HFFc6 (cell line): ENCODE results near the gene SLC25A25. TPM values are rescaled to one million over a fixed set of nuclear protein-coding genes. Genes with fewer than 3 reads are reported as not detected.

Experiments used
- DNase-seq: peaks from one replicate; pipeline ENCODE4 v3.0.0-alpha.2; 2018
- H3K27ac Mint-ChIP-seq: 2 replicates; pipeline ENCODE4 v1.8.0; 2020; ENCODE audit warnings: mild to moderate bottlenecking, mixed read lengths
- H3K27me3 Mint-ChIP-seq: 2 replicates; pipeline ENCODE4 v1.8.0; 2021; ENCODE audit warnings: mild to moderate bottlenecking, moderate library complexity, mixed read lengths; ENCODE audit not compliant: insufficient read depth
- H3K36me3 Mint-ChIP-seq: 2 replicates; pipeline ENCODE4 v1.8.0; 2021; ENCODE audit warnings: low read depth, mixed read lengths
- H3K4me1 Mint-ChIP-seq: 2 replicates; pipeline ENCODE4 v1.8.0; 2020; ENCODE audit warnings: low read depth, mixed read lengths
- H3K4me3 Mint-ChIP-seq: 2 replicates; pipeline ENCODE4 v1.8.0; 2020; ENCODE audit warnings: mild to moderate bottlenecking, moderate library complexity, mixed read lengths
- H3K9me3 Mint-ChIP-seq: 2 replicates; pipeline ENCODE4 v1.8.0; 2020; ENCODE audit warnings: mild to moderate bottlenecking, mixed read lengths
- CTCF ChIP-seq: fragments of 200-600 bp; sonication (generic); IDR thresholded peaks from 2 replicates; pipeline ENCODE4 v1.5.0; 2021; ENCODE audit warnings: antibody characterized with exemption, mild to moderate bottlenecking
- total RNA-seq, 6 experiments: library from RNA; stranded (reverse); fragmentation: NEBNext Ultra II Directional; extraction: Animal tissue kit (Norgen Biotek cat#: 25700); gene quantifications; 2 replicates in 1 of 6; 3 replicates in 5 of 6; pipeline ENCODE4 v1.2.3, GENCODE V29; 2021

SLC25A25 gene
- total RNA-seq, 6 experiments from 2014 or later, result 16.5 to 20.7 (median 18.4) TPM

- H3K4me1 Mint-ChIP-seq, result no peaks in the 10 kb centered on the region
- H3K4me3 Mint-ChIP-seq, result no peak overlapping the region
- H3K27ac Mint-ChIP-seq, result no peak overlapping the region
- no peak for DNase-seq
- H3K36me3 Mint-ChIP-seq, result no peaks in the 10 kb centered on the region
- TF ChIP-seq CTCF, result no peak
- H3K9me3 Mint-ChIP-seq, result no peaks in the 10 kb centered on the region
- H3K27me3 Mint-ChIP-seq, result peaks cover 34% of the 10 kb centered on the region
Observed at GRCh38 chr9:128151309-128152132, 83.5 kb downstream of the SLC25A25 start.

- Mint-ChIP-seq H3K27ac (no peak overlapping the region), H3K4me3 (no peak overlapping the region), H3K36me3 (no peaks in the 10 kb centered on the region), H3K4me1 (no peaks in the 10 kb centered on the region), H3K9me3 (no peaks in the 10 kb centered on the region), H3K27me3 (peaks cover 28% of the 10 kb centered on the region)
- DNase-seq, result no peak
- TF ChIP-seq CTCF, result no peak
Observed at GRCh38 chr9:128152133-128153059, 84.4 kb downstream of the SLC25A25 start.

GRCh38 chr9:128153060-128153946, 85.3 kb downstream of the SLC25A25 start:
- H3K27me3 Mint-ChIP-seq, result peaks cover 21% of the 10 kb centered on the region
- no peak for TF ChIP-seq CTCF
- no peaks in the 10 kb centered on the region for H3K36me3 Mint-ChIP-seq
- H3K4me1 Mint-ChIP-seq, result no peaks in the 10 kb centered on the region
- H3K27ac Mint-ChIP-seq, result no peak overlapping the region
- no peak for DNase-seq
- no peaks in the 10 kb centered on the region for H3K9me3 Mint-ChIP-seq
- H3K4me3 Mint-ChIP-seq, result no peak overlapping the region

GRCh38 chr9:128153947-128154695, 86.1 kb downstream of the SLC25A25 start:
- Mint-ChIP-seq H3K36me3 (no peaks in the 10 kb centered on the region), H3K27ac (no peak overlapping the region), H3K4me3 (no peak overlapping the region), H3K4me1 (no peaks in the 10 kb centered on the region), H3K9me3 (no peaks in the 10 kb centered on the region), H3K27me3 (peaks cover 21% of the 10 kb centered on the region)
- DNase-seq, result no peak
- TF ChIP-seq CTCF, result no peak
